HCT116 (cell line): ENCODE measurements around the gene CCS. TPM values are rescaled to one million over a fixed set of nuclear protein-coding genes. Genes with fewer than 3 reads are reported as not detected.

Experiments
- ATF3 ChIP-seq: IDR thresholded peaks from 2 replicates; pipeline ENCODE4 v1.6.1; 2012
- CBX3 ChIP-seq: IDR thresholded peaks from 2 replicates; pipeline ENCODE4 v1.6.1; 2012; ENCODE audit warnings: low read depth
- EZH2 ChIP-seq: fragments of 200-600 bp; sonication (generic); IDR thresholded peaks from 2 replicates; pipeline ENCODE4 v1.6.1; 2017; ENCODE audit warnings: antibody characterized with exemption, mixed run types
- JUND ChIP-seq: IDR thresholded peaks from 2 replicates; pipeline ENCODE4 v1.6.1; 2012
- MAX ChIP-seq: IDR thresholded peaks from 2 replicates; pipeline ENCODE4 v1.6.1; 2012
- RAD21 ChIP-seq: IDR thresholded peaks from 2 replicates; pipeline ENCODE4 v1.6.1; 2012; ENCODE audit warnings: low read depth, mild to moderate bottlenecking
- SIN3A ChIP-seq: IDR thresholded peaks from 2 replicates; pipeline ENCODE4 v1.6.1; 2012; ENCODE audit warnings: low read depth
- SP1 ChIP-seq: IDR thresholded peaks from 2 replicates; pipeline ENCODE4 v1.6.1; 2012; ENCODE audit warnings: low read depth
- SRF ChIP-seq: IDR thresholded peaks from 2 replicates; pipeline ENCODE4 v1.6.1; 2012; ENCODE audit warnings: low read depth
- TCF7L2 ChIP-seq: IDR thresholded peaks from 2 replicates; pipeline ENCODE4 v1.7.0; 2011; ENCODE audit warnings: borderline replicate concordance, inconsistent platforms; ENCODE audit not compliant: insufficient read depth, insufficient read length; ENCODE audit errors: extremely low read depth
- ZBTB33 ChIP-seq: IDR thresholded peaks from 2 replicates; pipeline ENCODE4 v1.6.1; 2011; ENCODE audit warnings: mild to moderate bottlenecking, low read length, moderate library complexity; ENCODE audit not compliant: insufficient replicate concordance; ENCODE audit errors: extremely low read depth
- ZNF274 ChIP-seq: fragments of 200-500 bp; sonication (Bioruptor generic); IDR thresholded peaks from 2 replicates; pipeline ENCODE4 v1.6.1; 2014; ENCODE audit warnings: mild to moderate bottlenecking, low read depth, low read length, inconsistent platforms
- total RNA-seq: library from RNA; stranded (reverse); gene quantifications from one replicate; pipeline ENCODE4 v1.2.1, GENCODE V29; 2021; ENCODE audit not compliant: unreplicated experiment

The CCS gene
- total RNA-seq, 1 experiment from 2014 or later = 40.6 TPM

GRCh38 chr11:66559142-66559865, 33.7 kb upstream of the CCS start (continued):
- TF ChIP-seq ZBTB33 = no peak
- no peak for TF ChIP-seq MAX
- TF ChIP-seq CBX3 = no peak
- no peak for TF ChIP-seq TCF7L2
- no peak for TF ChIP-seq JUND
- no peak for TF ChIP-seq SP1
- no peak for TF ChIP-seq RAD21
- TF ChIP-seq SRF = no peak
- no peak for TF ChIP-seq ATF3
- no peak for TF ChIP-seq SIN3A
- no peak for TF ChIP-seq EZH2
- no peak for TF ChIP-seq ZNF274
